ENCODE data around the gene GJB1.

DNA sequence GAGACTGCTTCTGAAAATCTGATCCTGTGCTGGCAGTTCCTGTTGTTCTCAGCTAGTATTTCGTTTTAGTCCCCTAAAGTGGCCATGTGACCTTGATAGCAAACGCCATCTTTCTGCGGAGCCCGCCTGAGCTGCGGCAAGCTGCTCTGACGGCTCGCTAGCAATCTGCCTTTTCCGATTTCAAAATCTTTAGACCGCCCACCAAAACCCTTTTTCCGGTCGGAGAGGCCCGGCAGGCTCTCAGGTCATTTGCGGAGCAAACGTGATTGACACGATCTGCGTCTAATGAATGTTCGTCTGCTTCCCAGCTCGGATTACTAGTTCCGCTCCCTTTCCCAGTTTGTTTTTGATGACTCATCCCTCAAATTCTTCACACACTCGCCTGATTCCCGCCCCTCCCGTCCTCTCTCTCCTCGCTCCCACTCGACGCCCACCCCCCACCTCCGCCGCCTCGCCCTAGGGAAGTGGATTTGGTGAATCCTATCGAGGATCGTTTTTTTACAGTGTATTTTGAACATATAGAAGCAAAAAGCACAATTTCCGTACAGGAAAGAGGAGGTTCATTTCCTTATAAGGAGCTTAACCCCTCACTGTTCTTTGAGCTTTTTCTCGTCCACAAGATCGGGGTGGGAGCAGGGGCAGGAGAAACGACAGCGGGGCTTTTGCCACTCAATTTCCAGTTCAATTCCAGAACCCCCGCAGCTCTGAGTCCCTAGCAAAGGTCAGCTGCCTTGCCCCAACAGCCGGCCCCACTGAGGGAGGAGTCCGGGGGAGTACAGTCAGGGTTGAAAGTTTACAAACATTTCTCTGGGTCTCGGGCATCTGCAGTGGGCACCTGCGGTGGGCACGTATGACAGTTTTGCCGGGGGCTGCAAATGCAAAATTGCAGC is 40.9 kb upstream of the GJB1 start:
- TF ChIP-seq, protein P1, sequence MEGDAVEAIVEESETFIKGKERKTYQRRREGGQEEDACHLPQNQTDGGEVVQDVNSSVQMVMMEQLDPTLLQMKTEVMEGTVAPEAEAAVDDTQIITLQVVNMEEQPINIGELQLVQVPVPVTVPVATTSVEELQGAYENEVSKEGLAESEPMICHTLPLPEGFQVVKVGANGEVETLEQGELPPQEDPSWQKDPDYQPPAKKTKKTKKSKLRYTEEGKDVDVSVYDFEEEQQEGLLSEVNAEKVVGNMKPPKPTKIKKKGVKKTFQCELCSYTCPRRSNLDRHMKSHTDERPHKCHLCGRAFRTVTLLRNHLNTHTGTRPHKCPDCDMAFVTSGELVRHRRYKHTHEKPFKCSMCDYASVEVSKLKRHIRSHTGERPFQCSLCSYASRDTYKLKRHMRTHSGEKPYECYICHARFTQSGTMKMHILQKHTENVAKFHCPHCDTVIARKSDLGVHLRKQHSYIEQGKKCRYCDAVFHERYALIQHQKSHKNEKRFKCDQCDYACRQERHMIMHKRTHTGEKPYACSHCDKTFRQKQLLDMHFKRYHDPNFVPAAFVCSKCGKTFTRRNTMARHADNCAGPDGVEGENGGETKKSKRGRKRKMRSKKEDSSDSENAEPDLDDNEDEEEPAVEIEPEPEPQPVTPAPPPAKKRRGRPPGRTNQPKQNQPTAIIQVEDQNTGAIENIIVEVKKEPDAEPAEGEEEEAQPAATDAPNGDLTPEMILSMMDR (conservative IDR thresholded peaks at IDR 0.05; ENCODE audit: low read depth, low read length), result no peak
- no peak for TF ChIP-seq EZH2 (IDR thresholded peaks at IDR 0.05; ENCODE audit: borderline replicate concordance, low read depth, low read length, poor library complexity, severe bottlenecking)

Data from A673 (cell line).